ENCODE data around the gene ANKS6. TPM values are rescaled to one million over a fixed set of nuclear protein-coding genes. Genes with fewer than 3 reads are reported as not detected.
A peak's percentile ranks its signal among the peaks of the same experiment; 100 is the strongest.

ANKS6 gene
- total RNA-seq, 1 experiment from 2014 or later = 46.3 TPM

GRCh38 chr9:98786750-98787510, 9.4 kb downstream of the ANKS6 start:
- Histone ChIP-seq H3K79me2 (ENCODE audit: insufficient read depth, low read length) (no peaks in the 10 kb centered on the region; the same call in 1 of the 2 replicates), H3K14ac (ENCODE audit: insufficient read depth, low read length) (no peak overlapping the region), H3K27me3 (ENCODE audit: insufficient read depth, low read length) (no peaks in the 10 kb centered on the region), H2AK5ac (ENCODE audit: insufficient read length, low read length) (no peak overlapping the region), H3K4me1 (ENCODE audit: insufficient read depth, low read length) (peaks cover 4% of the 10 kb centered on the region; the same call in 1 of the 2 replicates), H4K5ac (ENCODE audit: insufficient read length, low read depth, low read length) (no peak overlapping the region), H3K23ac (ENCODE audit: insufficient read length, low read depth, low read length) (no peak overlapping the region), H4K91ac (ENCODE audit: insufficient read length, low read depth, low read length) (no peak overlapping the region), H2BK120ac (ENCODE audit: low read depth, low read length, poor library complexity, severe bottlenecking) (no peak overlapping the region), H3K56ac (ENCODE audit: insufficient read length, low read depth, low read length) (no peak overlapping the region), H2BK12ac (ENCODE audit: insufficient read length, low read depth, low read length) (no peak overlapping the region), H3K27ac (ENCODE audit: insufficient read length, low read depth, low read length) (no peak overlapping the region), H3K9me3 (ENCODE audit: control insufficient read depth, low read depth, low read length) (no peaks in the 10 kb centered on the region), H4K20me1 (ENCODE audit: control insufficient read depth, insufficient read depth, insufficient read length) (peaks cover 4% of the 10 kb centered on the region), H4K8ac (replicated peaks; ENCODE audit: insufficient read length, low read depth, low read length) (no peak overlapping the region), H3K4ac (ENCODE audit: low read depth, low read length) (no peak overlapping the region), H3K9ac (ENCODE audit: extremely low read depth, insufficient read length, low read length) (no peak overlapping the region), H2BK15ac (ENCODE audit: low read depth, low read length) (no peak overlapping the region), H2BK5ac (ENCODE audit: insufficient read length, low read length) (no peak overlapping the region), H2AFZ (ENCODE audit: low read length) (no peak overlapping the region), H3K79me1 (ENCODE audit: insufficient read depth, low read depth, low read length, poor library complexity, severe bottlenecking) (peaks cover 7% of the 10 kb centered on the region), H3T11ph (ENCODE audit: low read length) (no peak overlapping the region), H3K23me2 (ENCODE audit: insufficient read length, low read depth, low read length, poor library complexity, severe bottlenecking) (no peaks in the 10 kb centered on the region), H2BK20ac (ENCODE audit: low read depth, low read length, poor library complexity, severe bottlenecking) (no peak overlapping the region), H3K18ac (ENCODE audit: insufficient read length, low read depth, low read length) (no peak overlapping the region), H3K4me2 (ENCODE audit: insufficient read depth, insufficient read length, low read length) (no peak overlapping the region)
- no peak for TF ChIP-seq CTCF (conservative IDR thresholded peaks at IDR 0.05)
- peak overlapping the region in 1 of 3 experiments; percentile 64; a peak in 1 of 7 replicates for H3K27ac Mint-ChIP-seq
- WGBS (ENCODE audit: extremely low coverage, insufficient read length, low lambda C conversion rate) = no CpG with 5 or more reads among the region's 4 CpGs
- H3K9me3 Mint-ChIP-seq = no peaks in the 10 kb centered on the region
- H3K36me3 Mint-ChIP-seq (ENCODE audit: insufficient read depth in 1 of 3, low read depth in 3 of 3) = peaks cover 23 to 68% (median 68%) of the 10 kb centered on the region in 3 experiments
- DNase-seq = no peak
- H3K4me3 Mint-ChIP-seq = no peak overlapping the region
- H3K27me3 Mint-ChIP-seq (ENCODE audit: low read depth) = no peaks in the 10 kb centered on the region
- peaks cover 10 to 13% of the 10 kb centered on the region in 2 experiments for H3K4me1 Mint-ChIP-seq
